HEK293 (cell line): ENCODE data around the gene PPM1L.

Experiments
- CTCF ChIA-PET: fragments of 350-600 bp; formaldehyde crosslinking; extraction: SDS; loops from one replicate; lab custom pipeline; 2021; ENCODE audit warnings: antibody characterized with exemption; lab: Yijun Ruan, JAX
- POLR2A ChIA-PET: fragments of 300-600 bp; formaldehyde crosslinking; extraction: SDS; loops from one replicate; lab custom pipeline; 2020; ENCODE audit warnings: antibody characterized with exemption, inconsistent platforms; lab: Yijun Ruan, JAX
- H3K27ac ChIP-seq: fragments of 200-500 bp; sonication (Bioruptor generic); 2 replicates; pipeline ENCODE4 v1.5.1; 2014; ENCODE audit warnings: low read depth, low read length, control low read depth, inconsistent platforms; ENCODE audit errors: extremely low read depth
- H3K36me3 ChIP-seq, 2 experiments: fragments of 200-500 bp in 1 of 2; sonication (Bioruptor generic) in 1 of 2; 1 replicate in 1 of 2; 2 replicates in 1 of 2; pipeline ENCODE4 v1.5.1; 2014 to 2017; ENCODE audit warnings: inconsistent platforms in 2 of 2, low read length in 2 of 2; ENCODE audit not compliant: control insufficient read depth in 2 of 2, insufficient read depth in 1 of 2
- H3K4me1 ChIP-seq: fragments of 200-500 bp; sonication (Bioruptor generic); 2 replicates; pipeline ENCODE4 v1.5.1; 2014; ENCODE audit warnings: mild to moderate bottlenecking, low read length, inconsistent platforms; ENCODE audit not compliant: control insufficient read depth, insufficient read depth
- H3K4me3 ChIP-seq: 2 replicates; pipeline ENCODE4 v1.5.1; 2011; ENCODE audit warnings: low read depth, mild to moderate bottlenecking, control low read depth, low read length, moderate library complexity
- H3K9me3 ChIP-seq: fragments of 200-500 bp; sonication (Bioruptor generic); 2 replicates; pipeline ENCODE4 v1.5.1; 2014; ENCODE audit warnings: low read depth, low read length, inconsistent platforms; ENCODE audit not compliant: control insufficient read depth, insufficient read depth
- HOXC10 ChIP-seq: sonication (generic); formaldehyde crosslinking; IDR thresholded peaks from 2 replicates; pipeline ENCODE4 v1.8.1; 2023; ENCODE audit warnings: mild to moderate bottlenecking, missing genetic modification reagents
- PATZ1 ChIP-seq: fragments of 450-650 bp; formaldehyde crosslinking; IDR thresholded peaks from 2 replicates; pipeline ENCODE4 v1.5.1; 2016; ENCODE audit warnings: missing biosample characterization, missing genetic modification characterization
- PRDM2 ChIP-seq: fragments of 450-650 bp; formaldehyde crosslinking; IDR thresholded peaks from 2 replicates; pipeline ENCODE4 v1.5.1; 2016; ENCODE audit warnings: missing biosample characterization, missing genetic modification characterization, borderline replicate concordance
- SP2 ChIP-seq: fragments of 450-650 bp; formaldehyde crosslinking; IDR thresholded peaks from 2 replicates; pipeline ENCODE4 v1.5.1; 2016; ENCODE audit warnings: missing biosample characterization, missing genetic modification characterization
- WT1 ChIP-seq: fragments of 450-650 bp; formaldehyde crosslinking; IDR thresholded peaks from 2 replicates; pipeline ENCODE4 v1.5.1; 2016; ENCODE audit warnings: missing biosample characterization, missing genetic modification characterization
- ZBTB49 ChIP-seq: fragments of 450-650 bp; formaldehyde crosslinking; IDR thresholded peaks from 2 replicates; pipeline ENCODE4 v1.5.1; 2016; ENCODE audit warnings: missing biosample characterization, missing genetic modification characterization, low read depth
- ZNF140 ChIP-seq: fragments of 450-650 bp; formaldehyde crosslinking; IDR thresholded peaks from 2 replicates; pipeline ENCODE4 v1.5.1; 2016; ENCODE audit warnings: missing biosample characterization, missing genetic modification characterization
- ZNF18 ChIP-seq: fragments of 450-650 bp; formaldehyde crosslinking; IDR thresholded peaks from 2 replicates; pipeline ENCODE4 v1.5.1; 2016; ENCODE audit warnings: missing biosample characterization, missing genetic modification characterization
- ZNF239 ChIP-seq: fragments of 450-650 bp; formaldehyde crosslinking; IDR thresholded peaks from 2 replicates; pipeline ENCODE4 v1.5.1; 2016; ENCODE audit warnings: missing biosample characterization, missing genetic modification characterization
- ZNF416 ChIP-seq: fragments of 450-650 bp; formaldehyde crosslinking; IDR thresholded peaks from 2 replicates; pipeline ENCODE4 v1.5.1; 2016; ENCODE audit warnings: missing biosample characterization, missing genetic modification characterization
- ZNF473 ChIP-seq: fragments of 450-650 bp; formaldehyde crosslinking; IDR thresholded peaks from 2 replicates; pipeline ENCODE4 v1.5.1; 2017; ENCODE audit warnings: missing biosample characterization, missing genetic modification characterization
- ZNF610 ChIP-seq: fragments of 450-650 bp; formaldehyde crosslinking; IDR thresholded peaks from 2 replicates; pipeline ENCODE4 v1.5.1; 2016; ENCODE audit warnings: missing biosample characterization, missing genetic modification characterization, borderline replicate concordance
- ZNF624 ChIP-seq: fragments of 450-650 bp; formaldehyde crosslinking; IDR thresholded peaks from 2 replicates; pipeline ENCODE4 v1.5.1; 2017; ENCODE audit warnings: missing biosample characterization, missing genetic modification characterization
- ZNF692 ChIP-seq: fragments of 450-650 bp; formaldehyde crosslinking; IDR thresholded peaks from 2 replicates; pipeline ENCODE4 v1.5.1; 2016; ENCODE audit warnings: missing biosample characterization, missing genetic modification characterization
- ZNF701 ChIP-seq: fragments of 450-650 bp; formaldehyde crosslinking; IDR thresholded peaks from 2 replicates; pipeline ENCODE4 v1.5.1; 2016; ENCODE audit warnings: missing biosample characterization, missing genetic modification characterization
- ZSCAN30 ChIP-seq: fragments of 450-650 bp; IDR thresholded peaks from 2 replicates; pipeline ENCODE4 v1.5.1; 2018; ENCODE audit warnings: missing biosample characterization, mild to moderate bottlenecking, missing genetic modification characterization, moderate library complexity

PPM1L gene

GRCh38 chr3:161073181-161073580, 317.1 kb downstream of the PPM1L start:
- H3K36me3 ChIP-seq = peaks cover 0 to 4% of the 10 kb centered on the region in 2 experiments; a peak in 1 of 3 replicates
- no peak overlapping the region for H3K27ac ChIP-seq
- H3K4me1 ChIP-seq = no peaks in the 10 kb centered on the region
- H3K9me3 ChIP-seq = no peaks in the 10 kb centered on the region
- no peak overlapping the region for H3K4me3 ChIP-seq
- CTCF ChIA-PET = no interaction called here
- TF ChIP-seq HOXC10 (CRISPR knock-in tag) (no peak), ZNF610 (tag by site-specific recombination) (no peak), ZNF140 (tag by site-specific recombination) (no peak), WT1 (tag by site-specific recombination) (no peak), PATZ1 (no peak), ZNF416 (tag by site-specific recombination) (no peak), ZBTB49 (tag by site-specific recombination) (no peak), PRDM2 (tag by site-specific recombination) (no peak), ZNF239 (tag by site-specific recombination) (no peak), ZNF692 (tag by site-specific recombination) (no peak), ZNF18 (tag by site-specific recombination) (no peak), ZNF701 (no peak), ZNF624 (tag by site-specific recombination) (no peak), SP2 (tag by site-specific recombination) (no peak), ZSCAN30 (tag by site-specific recombination) (no peak), ZNF473 (tag by site-specific recombination) (no peak)
- TF ChIP-seq, all 188 proteins: peak for 0
- POLR2A ChIA-PET = no interaction called here
